OCI-LY1 (cell line): ENCODE measurements around the gene CDH3.

Experiments used
- CTCF ChIP-seq: fragments of 200-600 bp; sonication (generic), shearing (Covaris generic); IDR thresholded peaks from 2 replicates; pipeline ENCODE4 v1.5.1; 2017; ENCODE audit warnings: mild to moderate bottlenecking, antibody characterized with exemption, low read length, moderate library complexity, mixed read lengths
- EZH2 ChIP-seq: fragments of 200-600 bp; sonication (generic), shearing (Covaris generic); IDR thresholded peaks from 2 replicates; pipeline ENCODE4 v1.8.0; 2017; ENCODE audit warnings: borderline replicate concordance, mixed run types, mild to moderate bottlenecking, antibody characterized with exemption, low read length, moderate library complexity, mixed read lengths

GRCh38 chr16:68732042-68732680 lies 87.1 kb downstream of the CDH3 start:
- TF ChIP-seq CTCF (no peak), EZH2 (no peak)
